Fibroblast of pulmonary artery (primary cell): Measurements from ENCODE around the gene LOXHD1.

Experiments used
- DNase-seq: peaks from one replicate; pipeline ENCODE4 v3.0.0-alpha.2; 2010; ENCODE audit warnings: low read depth
- H3K4me3 ChIP-seq: replicated peaks from 2 replicates; pipeline ENCODE4 v1.5.1; 2011; ENCODE audit warnings: low read depth, mild to moderate bottlenecking, control low read depth, low read length, moderate library complexity
- TF ChIP-seq, protein P1 (sequence below): IDR thresholded peaks from 2 replicates; pipeline ENCODE4 v1.5.1; 2011; ENCODE audit warnings: mild to moderate bottlenecking, control low read depth, low read length, inconsistent platforms; ENCODE audit errors: missing control alignments

Gene LOXHD1

DNA sequence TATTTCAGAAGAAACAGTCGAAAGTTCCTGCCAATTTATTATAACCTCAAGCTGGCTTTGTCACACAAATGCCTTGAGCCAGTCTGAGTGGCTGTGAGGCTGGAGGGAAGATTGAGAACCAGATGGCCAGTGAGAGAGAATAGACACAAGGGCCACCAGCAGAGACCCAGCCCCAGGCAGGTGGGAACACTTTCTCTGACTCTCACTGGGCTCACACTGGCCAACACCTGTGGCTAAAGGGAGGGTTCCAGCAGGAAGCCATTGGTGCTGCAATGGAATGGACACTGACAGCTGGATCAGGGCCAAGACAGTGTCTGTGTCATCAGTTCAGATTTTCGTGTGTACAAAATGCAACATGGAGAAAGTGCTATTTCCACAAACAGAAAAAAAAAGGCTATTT, 29.9 kb downstream of the LOXHD1 start:
- H3K4me3 ChIP-seq: no peak overlapping the region
- TF ChIP-seq, protein P1, sequence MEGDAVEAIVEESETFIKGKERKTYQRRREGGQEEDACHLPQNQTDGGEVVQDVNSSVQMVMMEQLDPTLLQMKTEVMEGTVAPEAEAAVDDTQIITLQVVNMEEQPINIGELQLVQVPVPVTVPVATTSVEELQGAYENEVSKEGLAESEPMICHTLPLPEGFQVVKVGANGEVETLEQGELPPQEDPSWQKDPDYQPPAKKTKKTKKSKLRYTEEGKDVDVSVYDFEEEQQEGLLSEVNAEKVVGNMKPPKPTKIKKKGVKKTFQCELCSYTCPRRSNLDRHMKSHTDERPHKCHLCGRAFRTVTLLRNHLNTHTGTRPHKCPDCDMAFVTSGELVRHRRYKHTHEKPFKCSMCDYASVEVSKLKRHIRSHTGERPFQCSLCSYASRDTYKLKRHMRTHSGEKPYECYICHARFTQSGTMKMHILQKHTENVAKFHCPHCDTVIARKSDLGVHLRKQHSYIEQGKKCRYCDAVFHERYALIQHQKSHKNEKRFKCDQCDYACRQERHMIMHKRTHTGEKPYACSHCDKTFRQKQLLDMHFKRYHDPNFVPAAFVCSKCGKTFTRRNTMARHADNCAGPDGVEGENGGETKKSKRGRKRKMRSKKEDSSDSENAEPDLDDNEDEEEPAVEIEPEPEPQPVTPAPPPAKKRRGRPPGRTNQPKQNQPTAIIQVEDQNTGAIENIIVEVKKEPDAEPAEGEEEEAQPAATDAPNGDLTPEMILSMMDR: no peak
- no peak for DNase-seq

DNA sequence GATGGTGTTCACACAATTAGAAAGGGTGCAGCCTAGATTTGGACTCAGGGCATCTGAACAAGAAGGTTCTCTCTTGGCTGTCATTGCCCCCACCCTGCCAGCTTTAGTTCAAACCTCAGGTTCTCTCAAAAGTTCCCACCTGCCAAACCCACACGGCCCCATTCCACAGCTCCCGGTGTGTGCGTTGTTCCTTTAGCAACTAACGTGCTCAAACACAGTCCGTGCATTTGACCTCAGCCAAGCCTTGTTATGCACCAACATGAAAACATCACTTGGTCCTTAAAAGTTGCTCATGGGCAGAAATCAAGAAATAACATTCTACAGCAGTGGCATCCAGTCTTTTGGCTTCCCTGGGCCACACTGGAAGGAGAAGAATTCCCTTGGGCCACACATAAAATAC, 32.0 kb downstream of the LOXHD1 start:
- no peak overlapping the region for H3K4me3 ChIP-seq
- TF ChIP-seq, protein P1: no peak
- no peak for DNase-seq

DNA sequence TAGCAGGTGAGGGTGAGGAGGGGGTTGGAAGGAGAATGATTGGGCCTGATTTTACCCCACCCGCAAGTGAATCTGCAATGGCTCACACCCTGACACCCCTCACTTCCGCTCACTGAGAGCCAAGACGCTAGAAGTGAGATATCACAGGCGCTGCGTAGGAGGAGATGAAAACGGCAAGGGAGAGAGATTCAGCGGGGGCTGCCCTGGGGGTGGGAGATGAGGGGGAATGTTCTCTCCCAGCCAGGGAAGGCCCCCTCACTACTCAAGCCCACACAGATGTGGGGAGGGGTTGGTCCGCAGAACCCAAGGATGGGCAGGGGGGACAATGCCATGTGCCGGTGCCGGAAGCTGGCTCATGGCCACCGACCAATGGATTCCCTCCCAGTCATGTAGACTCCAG, 32.9 kb downstream of the LOXHD1 start:
- no peak for DNase-seq
- no peak overlapping the region for H3K4me3 ChIP-seq
- TF ChIP-seq, protein P1: no peak

DNA sequence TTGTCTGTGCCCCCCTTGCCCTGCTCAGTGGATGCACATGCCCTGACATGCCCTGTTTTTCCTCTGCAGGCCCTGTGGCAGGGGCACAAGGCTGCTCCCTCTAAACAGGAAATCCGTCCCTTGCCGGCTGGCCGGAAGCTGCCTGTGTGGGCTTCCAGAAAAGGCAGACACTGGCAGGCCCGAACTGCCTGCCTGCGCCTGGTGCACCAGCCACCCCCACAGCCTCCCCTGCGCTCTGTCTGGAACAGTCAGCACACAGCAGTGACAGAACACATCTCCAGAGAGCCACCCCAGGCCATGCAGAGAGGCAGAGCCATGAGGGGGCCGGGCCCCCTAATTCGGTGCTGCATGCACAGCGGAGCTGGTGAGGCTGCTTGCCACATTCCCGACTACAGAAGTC, 33.5 kb downstream of the LOXHD1 start:
- H3K4me3 ChIP-seq: no peak overlapping the region
- DNase-seq: peak; percentile 4
- TF ChIP-seq, protein P1: no peak

DNA sequence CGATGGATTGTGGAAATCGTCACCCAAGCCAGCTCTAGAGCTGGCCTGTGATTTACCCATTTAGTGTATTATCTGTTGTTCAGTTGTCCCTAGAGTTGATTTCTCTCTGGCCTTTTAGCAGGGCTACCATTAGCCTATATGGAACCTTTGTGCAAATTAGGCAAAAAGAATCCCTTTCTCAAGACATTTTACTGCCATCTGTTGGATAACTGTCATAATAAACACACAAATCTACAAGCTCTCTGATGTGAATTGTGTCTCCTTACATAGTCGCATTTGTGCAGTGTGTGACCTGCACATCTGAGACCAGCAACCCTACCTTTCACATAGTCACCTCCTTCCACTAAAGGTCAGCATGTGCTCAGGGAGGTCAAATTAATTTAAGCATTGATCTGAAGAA, 34.0 kb downstream of the LOXHD1 start:
- H3K4me3 ChIP-seq: no peak overlapping the region
- TF ChIP-seq, protein P1: no peak
- peak; percentile 28 for DNase-seq

DNA sequence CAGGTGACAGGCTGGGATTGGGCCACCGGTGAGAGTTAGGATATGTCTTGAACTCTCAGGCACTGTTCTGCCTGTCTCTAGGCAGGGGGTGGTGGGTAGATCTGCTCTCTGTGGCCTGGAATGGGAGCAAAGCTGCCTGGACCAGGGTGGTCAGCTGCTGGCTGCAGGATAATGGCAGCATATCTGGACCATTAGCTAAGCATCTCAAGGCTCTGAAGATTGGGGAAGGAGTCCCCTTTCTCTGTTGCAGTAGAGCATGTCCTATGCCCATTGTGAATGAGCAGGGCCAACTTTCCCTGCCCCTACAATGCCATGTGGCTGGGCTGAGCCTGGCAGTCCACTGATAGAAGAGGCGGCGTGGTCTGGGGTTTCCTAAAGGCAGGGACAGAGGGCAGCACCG, 34.6 kb downstream of the LOXHD1 start:
- no peak for DNase-seq
- no peak overlapping the region for H3K4me3 ChIP-seq
- TF ChIP-seq, protein P1: no peak

DNA sequence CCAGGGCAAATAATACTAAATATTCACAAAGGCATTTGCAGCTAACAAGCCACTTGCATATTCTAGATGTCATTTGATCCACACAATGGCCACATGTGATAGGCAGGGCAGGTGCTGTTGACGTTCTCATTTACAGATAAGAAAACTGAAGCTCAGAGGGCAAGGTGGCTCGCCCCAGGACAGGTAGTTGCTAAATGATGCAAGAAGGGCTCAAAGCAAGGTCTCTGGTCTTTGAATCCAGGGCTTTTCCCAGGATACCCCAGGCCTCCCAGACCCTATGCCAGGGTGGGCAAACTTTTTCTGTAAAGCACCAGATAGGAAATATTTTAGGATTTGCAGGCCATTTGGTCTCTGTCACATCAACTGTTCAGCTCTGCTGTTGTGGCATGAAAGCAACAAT, 35.1 kb downstream of the LOXHD1 start:
- H3K4me3 ChIP-seq: no peak overlapping the region
- TF ChIP-seq, protein P1: no peak
- DNase-seq: no peak
